Measurements from ENCODE around the gene AUTS2. TPM values are rescaled to one million over a fixed set of nuclear protein-coding genes. Genes with fewer than 3 reads are reported as not detected.

The AUTS2 gene
- total and polyA plus RNA-seq, 9 of the 15 experiments (the other 6 are each of a cell fraction or from before 2014, with no cell fraction given), result 0.58 TPM; not detected in 8

DNA sequence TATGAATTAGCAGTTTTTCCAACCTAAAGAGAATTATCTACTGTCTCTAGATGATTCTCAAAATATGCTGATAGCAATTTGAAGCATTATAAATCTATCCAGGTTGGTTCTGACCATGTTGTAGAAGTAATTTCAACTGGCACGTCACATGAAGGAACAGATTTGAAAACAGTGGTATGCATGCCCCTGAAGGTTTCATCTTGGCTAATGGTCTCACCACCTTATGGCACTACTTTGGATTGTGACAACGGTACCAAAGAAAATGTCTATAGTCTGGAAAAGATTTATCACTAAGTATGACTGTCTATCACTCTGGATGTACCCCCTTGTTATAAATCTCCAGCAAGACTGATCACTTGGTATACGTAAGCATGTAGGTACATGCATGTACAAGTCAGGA is 810.6 kb downstream of the AUTS2 start:
- in situ Hi-C loops (cut with MboI), result no loop called here
- intact Hi-C loops (cut with micrococcal nuclease), result no loop called here
- DNase-seq (ENCODE audit: extremely low read depth in 1 of 4, low spot score in 3 of 4), result no peak
- H2AFZ ChIP-seq (ENCODE audit: low read depth, low read length), result no peak overlapping the region
- H4K20me1 ChIP-seq (replicated peaks; ENCODE audit: control insufficient read depth, insufficient read depth, low read length), result no peaks in the 10 kb centered on the region
- 2% methylated on average over 3 of the region's 3 CpGs for WGBS (ENCODE audit: insufficient coverage, low coverage, missing lambda C conversion rate)
- no peak for ATAC-seq
- H3K9me3 ChIP-seq (replicated peaks; ENCODE audit: control insufficient read depth, insufficient read depth, low read depth, low read length), result no peaks in the 10 kb centered on the region
- FAIRE-seq, result no peak
- no peak overlapping the region for H3K4me3 ChIP-seq
- POLR2A ChIA-PET, result interaction anchor here (0.7 kb wide), 1 partner anchor 28 kb away, joined by 3 read pairs; no protein-coding TSS in a partner anchor
- H3K79me2 ChIP-seq (ENCODE audit: control insufficient read depth, insufficient read depth, low read length), result no peaks in the 10 kb centered on the region
- no peak overlapping the region for H3K9ac ChIP-seq (ENCODE audit: insufficient read depth in 1 of 2, low read depth in 2 of 2, low read length in 2 of 2)
- no peaks in the 10 kb centered on the region for H3K9me1 ChIP-seq (ENCODE audit: control insufficient read depth, insufficient read depth, low read length)
- H3K27ac ChIP-seq (ENCODE audit: extremely low read depth, low read depth, low read length), result no peak overlapping the region
- CTCF ChIA-PET (ENCODE audit: low intra/inter-chr PET ratio), result no interaction called here
- peaks cover 13 to 22% of the 10 kb centered on the region in 2 experiments; a peak in 3 of 5 replicates for H3K27me3 ChIP-seq (ENCODE audit: control insufficient read depth in 2 of 2, insufficient read depth in 2 of 2, low read length in 2 of 2)
- no TSS peak for BruUV-seq (replicated peaks)
- H3K4me1 ChIP-seq (replicated peaks in 1 of 2; ENCODE audit: control insufficient read depth in 2 of 2, insufficient read depth in 2 of 2, low read length in 2 of 2), result no peaks in the 10 kb centered on the region
- no peak overlapping the region for H3K4me2 ChIP-seq (ENCODE audit: insufficient read depth, low read length)
- H3K36me3 ChIP-seq (ENCODE audit: control insufficient read depth, insufficient read depth, low read length), result no peaks in the 10 kb centered on the region
- TF ChIP-seq MCM3 (IDR thresholded peaks at IDR 0.05) (no peak), ZBTB12 (CRISPR knock-in tag; IDR thresholded peaks at IDR 0.05) (no peak), DMBX1 (CRISPR knock-in tag; IDR thresholded peaks at IDR 0.05; ENCODE audit: borderline replicate concordance) (no peak), HMG20A (CRISPR knock-in tag; conservative IDR thresholded peaks at IDR 0.05) (no peak), L3MBTL2 (IDR thresholded peaks at IDR 0.05) (no peak), ZBTB17 (CRISPR knock-in tag; IDR thresholded peaks at IDR 0.05) (no peak), SNRNP70 (optimal IDR thresholded peaks at IDR 0.05; ENCODE audit: low read depth, low read length) (no peak), TEAD1 (CRISPR knock-in tag; IDR thresholded peaks at IDR 0.05) (no peak), PTTG1 (tag; IDR thresholded peaks at IDR 0.05; ENCODE audit: low read depth) (no peak), HDGF (IDR thresholded peaks at IDR 0.05) (no peak), ZBTB8A (IDR thresholded peaks at IDR 0.05; ENCODE audit: partially characterized antibody) (no peak)
- TF ChIP-seq, protein P1, sequence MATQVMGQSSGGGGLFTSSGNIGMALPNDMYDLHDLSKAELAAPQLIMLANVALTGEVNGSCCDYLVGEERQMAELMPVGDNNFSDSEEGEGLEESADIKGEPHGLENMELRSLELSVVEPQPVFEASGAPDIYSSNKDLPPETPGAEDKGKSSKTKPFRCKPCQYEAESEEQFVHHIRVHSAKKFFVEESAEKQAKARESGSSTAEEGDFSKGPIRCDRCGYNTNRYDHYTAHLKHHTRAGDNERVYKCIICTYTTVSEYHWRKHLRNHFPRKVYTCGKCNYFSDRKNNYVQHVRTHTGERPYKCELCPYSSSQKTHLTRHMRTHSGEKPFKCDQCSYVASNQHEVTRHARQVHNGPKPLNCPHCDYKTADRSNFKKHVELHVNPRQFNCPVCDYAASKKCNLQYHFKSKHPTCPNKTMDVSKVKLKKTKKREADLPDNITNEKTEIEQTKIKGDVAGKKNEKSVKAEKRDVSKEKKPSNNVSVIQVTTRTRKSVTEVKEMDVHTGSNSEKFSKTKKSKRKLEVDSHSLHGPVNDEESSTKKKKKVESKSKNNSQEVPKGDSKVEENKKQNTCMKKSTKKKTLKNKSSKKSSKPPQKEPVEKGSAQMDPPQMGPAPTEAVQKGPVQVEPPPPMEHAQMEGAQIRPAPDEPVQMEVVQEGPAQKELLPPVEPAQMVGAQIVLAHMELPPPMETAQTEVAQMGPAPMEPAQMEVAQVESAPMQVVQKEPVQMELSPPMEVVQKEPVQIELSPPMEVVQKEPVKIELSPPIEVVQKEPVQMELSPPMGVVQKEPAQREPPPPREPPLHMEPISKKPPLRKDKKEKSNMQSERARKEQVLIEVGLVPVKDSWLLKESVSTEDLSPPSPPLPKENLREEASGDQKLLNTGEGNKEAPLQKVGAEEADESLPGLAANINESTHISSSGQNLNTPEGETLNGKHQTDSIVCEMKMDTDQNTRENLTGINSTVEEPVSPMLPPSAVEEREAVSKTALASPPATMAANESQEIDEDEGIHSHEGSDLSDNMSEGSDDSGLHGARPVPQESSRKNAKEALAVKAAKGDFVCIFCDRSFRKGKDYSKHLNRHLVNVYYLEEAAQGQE (IDR thresholded peaks at IDR 0.05; ENCODE audit: borderline replicate concordance), result no peak
- TF ChIP-seq, protein P1 (CRISPR knock-in tag; IDR thresholded peaks at IDR 0.05; ENCODE audit: low read depth), result no peak
- TF ChIP-seq, protein P2, sequence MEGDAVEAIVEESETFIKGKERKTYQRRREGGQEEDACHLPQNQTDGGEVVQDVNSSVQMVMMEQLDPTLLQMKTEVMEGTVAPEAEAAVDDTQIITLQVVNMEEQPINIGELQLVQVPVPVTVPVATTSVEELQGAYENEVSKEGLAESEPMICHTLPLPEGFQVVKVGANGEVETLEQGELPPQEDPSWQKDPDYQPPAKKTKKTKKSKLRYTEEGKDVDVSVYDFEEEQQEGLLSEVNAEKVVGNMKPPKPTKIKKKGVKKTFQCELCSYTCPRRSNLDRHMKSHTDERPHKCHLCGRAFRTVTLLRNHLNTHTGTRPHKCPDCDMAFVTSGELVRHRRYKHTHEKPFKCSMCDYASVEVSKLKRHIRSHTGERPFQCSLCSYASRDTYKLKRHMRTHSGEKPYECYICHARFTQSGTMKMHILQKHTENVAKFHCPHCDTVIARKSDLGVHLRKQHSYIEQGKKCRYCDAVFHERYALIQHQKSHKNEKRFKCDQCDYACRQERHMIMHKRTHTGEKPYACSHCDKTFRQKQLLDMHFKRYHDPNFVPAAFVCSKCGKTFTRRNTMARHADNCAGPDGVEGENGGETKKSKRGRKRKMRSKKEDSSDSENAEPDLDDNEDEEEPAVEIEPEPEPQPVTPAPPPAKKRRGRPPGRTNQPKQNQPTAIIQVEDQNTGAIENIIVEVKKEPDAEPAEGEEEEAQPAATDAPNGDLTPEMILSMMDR (IDR thresholded peaks at IDR 0.05 in 2 of 3, conservative IDR thresholded peaks at IDR 0.05 in 1 of 3; ENCODE audit: insufficient read depth in 2 of 3, low read depth in 1 of 3, low read length in 3 of 3), result no peak
